Endothelial cell of umbilical vein (primary cell): ENCODE results near the gene RBBP5. TPM values are rescaled to one million over a fixed set of nuclear protein-coding genes. Genes with fewer than 3 reads are reported as not detected.

Experiments used
- BruUV-seq: library from RNA; stranded (reverse); fragments of 400-500 nt; replicated peaks from 2 replicates; lab custom pipeline; 2021; lab: Mats Ljungman, UMichigan
- CTCF ChIA-PET: fragments of 300-600, 350-600 bp; sonication (Branson Sonifier 250); formaldehyde crosslinking; loops from one replicate; lab custom pipeline; 2021; ENCODE audit warnings: antibody characterized with exemption, inconsistent platforms; lab: Charles Lee
- POLR2A ChIA-PET: fragments of 300-600, 350-600 bp; sonication (Branson Sonifier 250); formaldehyde crosslinking; loops from one replicate; lab custom pipeline; 2021; ENCODE audit warnings: antibody characterized with exemption, inconsistent platforms; lab: Charles Lee
- DNase-seq: peaks from one replicate; pipeline ENCODE4 v3.0.0-alpha.2; 2011; ENCODE audit warnings: low read depth, low spot score
- FAIRE-seq: peaks from 2 replicates; lab custom pipeline; 2011; peaks lifted over from hg19 to GRCh38; lab: Jason Lieb, UNC
- H2AFZ ChIP-seq: 2 replicates; pipeline ENCODE4 v1.6.0; 2012; ENCODE audit warnings: low read depth, low read length, control low read depth, inconsistent platforms
- H3K27ac ChIP-seq: 2 replicates; pipeline ENCODE4 v1.5.1; 2011; ENCODE audit warnings: low read depth, mild to moderate bottlenecking, control low read depth, low read length, moderate library complexity; ENCODE audit not compliant: insufficient read depth
- H3K27me3 ChIP-seq, 2 experiments: 2 replicates each; pipeline versions ENCODE4 v1.6.0 to v1.6.1; 2011; ENCODE audit warnings: low read length in 2 of 2, mixed read lengths in 1 of 2; ENCODE audit not compliant: control insufficient read depth in 2 of 2, insufficient read depth in 2 of 2
- H3K36me3 ChIP-seq, 2 experiments: 2 replicates in 1 of 2; 3 replicates in 1 of 2; pipeline ENCODE4 v1.5.1; 2011; ENCODE audit warnings: low read length in 2 of 2, mild to moderate bottlenecking in 1 of 2, moderate library complexity in 1 of 2; ENCODE audit not compliant: control insufficient read depth in 2 of 2, insufficient read depth in 2 of 2; ENCODE audit errors: extremely low read depth in 1 of 2
- H3K4me1 ChIP-seq: 3 replicates; pipeline ENCODE4 v1.5.1; 2011; ENCODE audit warnings: mild to moderate bottlenecking, low read length; ENCODE audit not compliant: control insufficient read depth, insufficient read depth; ENCODE audit errors: extremely low read depth
- H3K4me2 ChIP-seq: 2 replicates; pipeline ENCODE4 v1.6.1; 2011; ENCODE audit warnings: low read length, control low read depth, mixed read lengths; ENCODE audit not compliant: insufficient read depth
- H3K4me3 ChIP-seq, 3 experiments: fragments of 200-600 bp in 1 of 3; sonication (generic), shearing (Covaris generic) in 1 of 3; replicated peaks in 1 of 3; 2 replicates each; pipeline ENCODE4 v1.5.1; 2011 to 2016; ENCODE audit warnings: control low read depth in 3 of 3, low read length in 3 of 3, mild to moderate bottlenecking in 2 of 3, inconsistent platforms in 1 of 3, low read depth in 1 of 3, moderate library complexity in 1 of 3; ENCODE audit not compliant: insufficient read depth in 1 of 3
- H3K79me2 ChIP-seq: 2 replicates; pipeline ENCODE4 v1.6.0; 2012; ENCODE audit warnings: low read length, inconsistent platforms; ENCODE audit not compliant: control insufficient read depth, insufficient read depth
- H3K9ac ChIP-seq: replicated peaks from 2 replicates; pipeline ENCODE3; 2011; ENCODE audit warnings: low read length, control low read depth; ENCODE audit not compliant: insufficient read depth; ENCODE audit errors: extremely low read depth
- H3K9me1 ChIP-seq: replicated peaks from 3 replicates; pipeline ENCODE4 v1.6.0; 2011; ENCODE audit warnings: mild to moderate bottlenecking, low read length; ENCODE audit not compliant: control insufficient read depth, insufficient read depth; ENCODE audit errors: extremely low read depth
- H3K9me3 ChIP-seq: replicated peaks from 2 replicates; pipeline ENCODE4 v1.5.1; 2012; ENCODE audit warnings: low read length, inconsistent platforms; ENCODE audit not compliant: control insufficient read depth, insufficient read depth
- H4K20me1 ChIP-seq: replicated peaks from 2 replicates; pipeline ENCODE3; 2011; ENCODE audit warnings: mild to moderate bottlenecking, low read length; ENCODE audit not compliant: control insufficient read depth, insufficient read depth; ENCODE audit errors: extremely low read depth
- CTCF ChIP-seq, 2 donors: IDR thresholded peaks; 1 replicate in 1 of 2; 2 replicates in 1 of 2; pipeline ENCODE4 v1.5.1; 2011; ENCODE audit warnings: low read length in 2 of 2, mild to moderate bottlenecking in 2 of 2, moderate library complexity in 2 of 2, control low read depth in 1 of 2, inconsistent platforms in 1 of 2, low read depth in 1 of 2; ENCODE audit not compliant: insufficient read depth in 1 of 2; ENCODE audit errors: extremely low read depth in 1 of 2
- EZH2 ChIP-seq: IDR thresholded peaks from 2 replicates; pipeline ENCODE4 v1.6.1; 2012; ENCODE audit warnings: borderline replicate concordance, low read depth, mild to moderate bottlenecking, moderate library complexity, low read length, inconsistent platforms; ENCODE audit not compliant: severe bottlenecking
- FOS ChIP-seq: IDR thresholded peaks from 2 replicates; pipeline ENCODE4 v1.6.1; 2011; ENCODE audit warnings: mild to moderate bottlenecking, low read length, moderate library complexity, borderline replicate concordance; ENCODE audit not compliant: insufficient read depth
- GATA2 ChIP-seq: IDR thresholded peaks from 2 replicates; pipeline ENCODE4 v1.7.0; 2011; ENCODE audit warnings: low read depth, mild to moderate bottlenecking, moderate library complexity, mixed read lengths, low read length; ENCODE audit not compliant: insufficient read length, insufficient read depth
- JUN ChIP-seq: IDR thresholded peaks from 2 replicates; pipeline ENCODE4 v1.6.1; 2011; ENCODE audit warnings: borderline replicate concordance, low read depth; ENCODE audit not compliant: insufficient read length, insufficient read depth
- MAX ChIP-seq: IDR thresholded peaks from 2 replicates; pipeline ENCODE4 v1.6.1; 2011; ENCODE audit not compliant: insufficient read depth, insufficient read length
- MYC ChIP-seq: IDR thresholded peaks from one replicate; pipeline ENCODE4 v1.6.1; 2011; ENCODE audit warnings: mild to moderate bottlenecking, low read depth, low read length
- POLR2A ChIP-seq: IDR thresholded peaks from 2 replicates; pipeline ENCODE4 v1.6.1; 2012; ENCODE audit warnings: low read depth, mild to moderate bottlenecking, control low read depth, low read length
- POLR2AphosphoS5 ChIP-seq: IDR thresholded peaks from 2 replicates; pipeline ENCODE4 v1.6.1; 2012; ENCODE audit warnings: low read depth, mild to moderate bottlenecking, control low read depth, low read length, moderate library complexity; ENCODE audit not compliant: insufficient read depth
- dilution Hi-C: fragments of 300-500 bp; cut with MboI; formaldehyde crosslinking; loops from one replicate; pipeline ENCODE4 v1.15.0; 2019; ENCODE audit warnings: low sequenced_read_pairs; ENCODE audit not compliant: extremely low pct_ligation_motif_present
- intact Hi-C: fragments of 100-400 bp; cut with micrococcal nuclease; formaldehyde crosslinking; loops from one replicate; pipeline ENCODE4 v1.10.0; 2022
- polyA plus RNA-seq, 4 experiments: library from polyadenylated mRNA; depleted of rRNA in 3 of 4; stranded (reverse) in 3 of 4; unstranded in 1 of 4; fragments of >200 nt; gene quantifications; 2 replicates each; pipeline versions ENCODE4 v1.2.1 to v1.2.3, GENCODE V29; 2011 to 2012; ENCODE audit warnings: missing spikeins in 1 of 4
- total RNA-seq: library from RNA; stranded (reverse); gene quantifications from 2 replicates; pipeline ENCODE4 v1.2.3, GENCODE V29; 2021

RBBP5 gene
- total and polyA plus RNA-seq, 2 donors (not counting 3 experiments of a cell fraction or from before 2014, with no cell fraction given): 5.8 to 14.2 TPM

- H4K20me1 ChIP-seq: no peaks in the 10 kb centered on the region
- H3K4me2 ChIP-seq: no peak overlapping the region
- no peaks in the 10 kb centered on the region for H3K9me1 ChIP-seq
- H3K27me3 ChIP-seq: peaks cover 0 to 2% of the 10 kb centered on the region in 2 experiments
- CTCF ChIA-PET: interaction anchor here (0.7 to 4.0 kb wide), 74 partner anchors 9 to 495 kb away, joined by 3 to 304 read pairs (median 7); partner anchors contain the start of genes RBBP5, TMCC2 and TMEM81
- dilution Hi-C loops: no loop called here
- no peak overlapping the region for H3K9ac ChIP-seq
- TF ChIP-seq POLR2A (no peak), CTCF (IDR thresholded peaks at IDR 0.05; ENCODE audit: extremely low read depth in 1 of 2, insufficient read depth in 1 of 2, low read depth in 1 of 2, low read length in 2 of 2) (no peak), JUN (no peak), FOS (no peak), GATA2 (no peak), POLR2AphosphoS5 (no peak), EZH2 (no peak), MYC (no peak), MAX (no peak)
- H3K4me1 ChIP-seq: no peaks in the 10 kb centered on the region
- no peak overlapping the region for H2AFZ ChIP-seq
- no peaks in the 10 kb centered on the region for H3K36me3 ChIP-seq
- no peak overlapping the region for H3K4me3 ChIP-seq
- no peaks in the 10 kb centered on the region for H3K9me3 ChIP-seq
- intact Hi-C loops: loop anchor here (1.0 to 2.0 kb wide), 3 partner anchors 72 to 196 kb away; no protein-coding TSS in a partner anchor
- no peak for FAIRE-seq
- POLR2A ChIA-PET: no interaction called here
- H3K79me2 ChIP-seq: no peaks in the 10 kb centered on the region
- BruUV-seq: no TSS peak
- no peak for DNase-seq
- no peak overlapping the region for H3K27ac ChIP-seq
Observed at GRCh38 chr1:205061227-205061626, 60.6 kb downstream of the RBBP5 start.
